Liver (tissue), 9 donors: Measurements from ENCODE around the gene PNMA6E. TPM values are rescaled to one million over a fixed set of nuclear protein-coding genes. Genes with fewer than 3 reads are reported as not detected.

Experiments used
- DNase-seq: peaks from one replicate; pipeline ENCODE4 v3.0.0-alpha.2; 2017; ENCODE audit warnings: low spot score
- H3K27ac ChIP-seq, 2 donors: one replicate each; pipeline ENCODE4 v1.7.0; 2013; ENCODE audit warnings: inconsistent platforms in 2 of 2, low read length in 2 of 2, control low read depth in 1 of 2, low read depth in 1 of 2, mild to moderate bottlenecking in 1 of 2
- H3K27me3 ChIP-seq, 4 donors: one replicate each; pipeline versions ENCODE4 v1.6.1 to v1.7.0; 2013; ENCODE audit warnings: low read length in 3 of 4, inconsistent platforms in 1 of 4, mild to moderate bottlenecking in 1 of 4, moderate library complexity in 1 of 4; ENCODE audit not compliant: control insufficient read depth in 4 of 4, insufficient read depth in 4 of 4
- H3K36me3 ChIP-seq, 4 donors: one replicate each; pipeline versions ENCODE4 v1.6.1 to v1.7.0; 2013; ENCODE audit warnings: low read length in 3 of 4, mild to moderate bottlenecking in 3 of 4, low read depth in 1 of 4, moderate library complexity in 1 of 4; ENCODE audit not compliant: control insufficient read depth in 4 of 4, insufficient read depth in 3 of 4
- H3K4me1 ChIP-seq, 4 donors: one replicate each; pipeline versions ENCODE4 v1.6.1 to v1.7.0; 2013; ENCODE audit warnings: low read length in 3 of 4, mild to moderate bottlenecking in 3 of 4, moderate library complexity in 1 of 4; ENCODE audit not compliant: control insufficient read depth in 4 of 4, insufficient read depth in 4 of 4
- H3K4me3 ChIP-seq, 3 donors: one replicate each; pipeline versions ENCODE4 v1.6.1 to v1.7.0; 2013; ENCODE audit warnings: low read length in 3 of 3, control low read depth in 1 of 3, low read depth in 1 of 3, mild to moderate bottlenecking in 1 of 3
- H3K9ac ChIP-seq, 2 donors: one replicate each; pipeline ENCODE4 v1.7.0; 2013; ENCODE audit warnings: low read length in 2 of 2, mild to moderate bottlenecking in 2 of 2, moderate library complexity in 2 of 2, control low read depth in 1 of 2, low read depth in 1 of 2
- H3K9me3 ChIP-seq, 4 donors: one replicate each; pipeline versions ENCODE4 v1.6.1 to v1.7.0; 2013; ENCODE audit warnings: low read length in 3 of 4; ENCODE audit not compliant: control insufficient read depth in 4 of 4
- ATF3 ChIP-seq: IDR thresholded peaks from 2 replicates; pipeline ENCODE4 v1.6.1; 2016; ENCODE audit warnings: antibody characterized with exemption
- CTCF ChIP-seq: fragments of 150-350 bp; IDR thresholded peaks from 2 replicates; pipeline ENCODE4 v1.5.1; 2017; ENCODE audit warnings: improper control_type of control experiment, low read depth, low read length; ENCODE audit not compliant: missing input control
- FOXA1 ChIP-seq: IDR thresholded peaks from 2 replicates; pipeline ENCODE4 v1.6.1; 2016; ENCODE audit warnings: antibody characterized with exemption
- GABPA ChIP-seq, 2 donors: IDR thresholded peaks in 1 of 2; conservative IDR thresholded peaks in 1 of 2; 2 replicates each; pipeline ENCODE4 v1.6.1; 2016; ENCODE audit warnings: antibody characterized with exemption in 2 of 2, mild to moderate bottlenecking in 1 of 2, moderate library complexity in 1 of 2
- HNF4A ChIP-seq, 2 donors: conservative IDR thresholded peaks; 2 replicates each; pipeline ENCODE4 v1.6.1; 2016; ENCODE audit warnings: antibody characterized with exemption in 2 of 2, mild to moderate bottlenecking in 2 of 2
- JUND ChIP-seq, 2 donors: IDR thresholded peaks; 2 replicates each; pipeline ENCODE4 v1.6.1; 2016; ENCODE audit warnings: antibody characterized with exemption in 2 of 2
- MAX ChIP-seq: IDR thresholded peaks from 2 replicates; pipeline ENCODE4 v1.6.1; 2016; ENCODE audit warnings: antibody characterized with exemption
- NR2F2 ChIP-seq: IDR thresholded peaks from 2 replicates; pipeline ENCODE4 v1.6.1; 2016; ENCODE audit warnings: antibody characterized with exemption
- RAD21 ChIP-seq, 2 donors: IDR thresholded peaks; 2 replicates each; pipeline ENCODE4 v1.6.1; 2016; ENCODE audit warnings: antibody characterized with exemption in 2 of 2, mild to moderate bottlenecking in 2 of 2
- REST ChIP-seq: IDR thresholded peaks from 2 replicates; pipeline ENCODE4 v1.6.1; 2016; ENCODE audit warnings: antibody characterized with exemption, mild to moderate bottlenecking
- RXRA ChIP-seq, 2 donors: IDR thresholded peaks; 2 replicates each; pipeline ENCODE4 v1.6.1; 2017 to 2018; ENCODE audit warnings: antibody characterized with exemption in 2 of 2, mild to moderate bottlenecking in 1 of 2
- SP1 ChIP-seq: IDR thresholded peaks from 2 replicates; pipeline ENCODE4 v1.6.1; 2018; ENCODE audit warnings: antibody characterized with exemption, mild to moderate bottlenecking
- TAF1 ChIP-seq: conservative IDR thresholded peaks from 2 replicates; pipeline ENCODE4 v1.6.1; 2016; ENCODE audit warnings: antibody characterized with exemption, mild to moderate bottlenecking
- ZBTB33 ChIP-seq: IDR thresholded peaks from 2 replicates; pipeline ENCODE4 v1.6.1; 2016; ENCODE audit warnings: antibody characterized with exemption
- WGBS: extraction: QIAGEN DNeasy Blood & Tissue Kit; methylation state at CpG from one replicate; pipeline ENCODE4 v1.1.7; 2013; 5-methylcytosine and 5-hydroxymethylcytosine counted together
- polyA plus RNA-seq, 2 donors: library from polyadenylated mRNA; stranded (reverse) in 1 of 2; unstranded in 1 of 2; fragments of 200-250 nt in 1 of 2; fragments of >200 nt in 1 of 2; fragmentation: Nextera tagmentation in 1 of 2; extraction: Ambion mirVana in 1 of 2; gene quantifications; one replicate each; pipeline versions ENCODE4 v1.2.1 to v1.2.3, GENCODE V29; 2013 to 2015
- total RNA-seq, 2 donors: library from RNA; depleted of rRNA; stranded (reverse); fragments of >200 nt; gene quantifications; one replicate each; pipeline ENCODE4 v1.2.3, GENCODE V29; 2014
- donor health status: healthy.
- donor health status: healthy.
- donor health status: healthy.
- donor health status: healthy.
- donor health status: healthy.

Gene PNMA6E
- total and polyA plus RNA-seq, 4 donors, result not detected

GRCh38 chrX:153380691-153381090 lies 20.5 kb downstream of the PNMA6E start:
- WGBS, result 86% methylated on average over 9 of the region's 9 CpGs
- Histone ChIP-seq H3K4me1 (peaks cover 0 to 6% (median 2%) of the 10 kb centered on the region in 4 donors), H3K36me3 (no peaks in the 10 kb centered on the region), H3K9me3 (no peaks in the 10 kb centered on the region), H3K27ac (no peak overlapping the region), H3K4me3 (no peak overlapping the region), H3K9ac (no peak overlapping the region), H3K27me3 (no peaks in the 10 kb centered on the region)
- TF ChIP-seq GABPA (IDR thresholded peaks at IDR 0.05 in 1 of 2, conservative IDR thresholded peaks at IDR 0.05 in 1 of 2), result no peak
- no peak for TF ChIP-seq MAX
- no peak for TF ChIP-seq FOXA1
- TF ChIP-seq HNF4A (conservative IDR thresholded peaks at IDR 0.05), result no peak
- no peak for TF ChIP-seq RXRA (IDR thresholded peaks at IDR 0.05)
- no peak for TF ChIP-seq RAD21 (IDR thresholded peaks at IDR 0.05)
- TF ChIP-seq SP1, result no peak
- TF ChIP-seq TAF1, result no peak
- TF ChIP-seq NR2F2, result no peak
- no peak for TF ChIP-seq JUND (IDR thresholded peaks at IDR 0.05)
- no peak for TF ChIP-seq ZBTB33
- no peak for TF ChIP-seq REST
- DNase-seq, result no peak

- Histone ChIP-seq H3K9me3 (no peaks in the 10 kb centered on the region), H3K27me3 (no peaks in the 10 kb centered on the region), H3K9ac (no peak overlapping the region), H3K27ac (no peak overlapping the region), H3K4me3 (no peak overlapping the region), H3K36me3 (no peaks in the 10 kb centered on the region), H3K4me1 (peaks cover 0 to 6% (median 2%) of the 10 kb centered on the region in 4 donors)
- WGBS, result 85% methylated on average over 13 of the region's 13 CpGs
- DNase-seq, result no peak
- TF ChIP-seq CTCF (no peak), ATF3 (no peak), ZBTB33 (no peak), NR2F2 (no peak)
These were observed 21.1 kb downstream of the PNMA6E start for GRCh38 chrX:153379971-153380581.
